NB4 (cell line): ENCODE measurements around the gene ZNF609.

ENCODE experiments used
- POLR2A ChIP-seq: IDR thresholded peaks from 2 replicates; pipeline ENCODE4 v1.6.1; 2011; ENCODE audit warnings: mild to moderate bottlenecking; ENCODE audit not compliant: insufficient read length; ENCODE audit errors: extremely low read depth
- TF ChIP-seq, protein P1 (sequence below): IDR thresholded peaks from one replicate; pipeline ENCODE4 v1.5.1; 2012; ENCODE audit warnings: low read depth, low read length

DNA sequence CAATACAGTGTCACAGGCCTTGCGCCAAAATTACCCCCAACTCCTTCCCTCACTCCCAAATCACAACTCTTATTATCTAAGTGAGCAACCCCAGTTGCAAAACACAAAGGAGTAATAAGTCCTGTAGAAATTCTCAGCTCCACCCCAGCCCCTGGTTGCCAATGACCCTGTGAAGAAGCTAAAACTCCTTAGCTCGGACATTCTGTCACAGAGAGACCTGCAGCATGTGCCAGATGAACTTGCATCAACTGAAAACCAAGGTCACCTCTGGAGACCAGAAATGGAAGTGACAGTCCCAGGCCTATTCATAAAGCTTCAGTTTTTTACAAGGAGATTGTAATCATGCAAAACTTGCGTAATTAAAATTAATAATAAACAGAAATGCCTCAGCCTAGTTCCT is 259.8 kb downstream of the ZNF609 start:
- TF ChIP-seq, protein P1, sequence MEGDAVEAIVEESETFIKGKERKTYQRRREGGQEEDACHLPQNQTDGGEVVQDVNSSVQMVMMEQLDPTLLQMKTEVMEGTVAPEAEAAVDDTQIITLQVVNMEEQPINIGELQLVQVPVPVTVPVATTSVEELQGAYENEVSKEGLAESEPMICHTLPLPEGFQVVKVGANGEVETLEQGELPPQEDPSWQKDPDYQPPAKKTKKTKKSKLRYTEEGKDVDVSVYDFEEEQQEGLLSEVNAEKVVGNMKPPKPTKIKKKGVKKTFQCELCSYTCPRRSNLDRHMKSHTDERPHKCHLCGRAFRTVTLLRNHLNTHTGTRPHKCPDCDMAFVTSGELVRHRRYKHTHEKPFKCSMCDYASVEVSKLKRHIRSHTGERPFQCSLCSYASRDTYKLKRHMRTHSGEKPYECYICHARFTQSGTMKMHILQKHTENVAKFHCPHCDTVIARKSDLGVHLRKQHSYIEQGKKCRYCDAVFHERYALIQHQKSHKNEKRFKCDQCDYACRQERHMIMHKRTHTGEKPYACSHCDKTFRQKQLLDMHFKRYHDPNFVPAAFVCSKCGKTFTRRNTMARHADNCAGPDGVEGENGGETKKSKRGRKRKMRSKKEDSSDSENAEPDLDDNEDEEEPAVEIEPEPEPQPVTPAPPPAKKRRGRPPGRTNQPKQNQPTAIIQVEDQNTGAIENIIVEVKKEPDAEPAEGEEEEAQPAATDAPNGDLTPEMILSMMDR = no peak
- TF ChIP-seq POLR2A = no peak
